ENCODE data around the gene HCN3.
"Not testable (repeated sequence)": the region's sequence is repeated elsewhere in the genome, so short reads cannot be mapped to it uniquely, and the experiment has no call there.

The HCN3 gene

GRCh38 chr1:155318082-155318481 lies 40.8 kb downstream of the HCN3 start:
- no peak for DNase-seq

GRCh38 chr1:155319536-155319935 lies 42.3 kb downstream of the HCN3 start:
- no peak for DNase-seq

GRCh38 chr1:155320252-155320651 lies 43.0 kb downstream of the HCN3 start:
- peak in 1 of 2 donors; percentile 10 for DNase-seq

GRCh38 chr1:155320661-155321617 lies 43.7 kb downstream of the HCN3 start, which contains the start of gene RUSC1:
RUSC1 (plus strand) TSS chr1:155320894; CDS start chr1:155321774, 880 bp downstream.
- DNase-seq, result peak; percentile 74 to 83

- no peak for DNase-seq
Observed at GRCh38 chr1:155321639-155322503, 44.6 kb downstream of the HCN3 start.

- DNase-seq, result peak; percentile 27 to 29
Observed at GRCh38 chr1:155322571-155322952, 45.3 kb downstream of the HCN3 start.

GRCh38 chr1:155322953-155323728 lies 45.9 kb downstream of the HCN3 start:
- DNase-seq, result peak; percentile 93 to 94

GRCh38 chr1:155323729-155324036 lies 46.4 kb downstream of the HCN3 start:
- peak; percentile 82 to 89 for DNase-seq

GRCh38 chr1:155324037-155324716 lies 46.9 kb downstream of the HCN3 start:
- DNase-seq, result peak; percentile 91 to 96

- peak; percentile 26 to 39 for DNase-seq
Observed at GRCh38 chr1:155324717-155325602, 47.7 kb downstream of the HCN3 start.

- no peak for DNase-seq
Observed at GRCh38 chr1:155325603-155325893, 48.3 kb downstream of the HCN3 start.

GRCh38 chr1:155326020-155326526 lies 48.8 kb downstream of the HCN3 start:
- DNase-seq, result no peak

- no peak for DNase-seq
Observed at GRCh38 chr1:155326631-155327037, 49.4 kb downstream of the HCN3 start.

GRCh38 chr1:155327981-155328380 lies 50.7 kb downstream of the HCN3 start:
- DNase-seq, result no peak

GRCh38 chr1:155328856-155329255 lies 51.6 kb downstream of the HCN3 start:
- DNase-seq, result not testable (repeated sequence)

- no peak for DNase-seq
Observed at GRCh38 chr1:155329980-155330598, 52.8 kb downstream of the HCN3 start.

GRCh38 chr1:155334962-155335361 lies 57.7 kb downstream of the HCN3 start:
- no peak for DNase-seq
